ENCODE results near the gene DPP6.

DPP6 gene

DNA sequence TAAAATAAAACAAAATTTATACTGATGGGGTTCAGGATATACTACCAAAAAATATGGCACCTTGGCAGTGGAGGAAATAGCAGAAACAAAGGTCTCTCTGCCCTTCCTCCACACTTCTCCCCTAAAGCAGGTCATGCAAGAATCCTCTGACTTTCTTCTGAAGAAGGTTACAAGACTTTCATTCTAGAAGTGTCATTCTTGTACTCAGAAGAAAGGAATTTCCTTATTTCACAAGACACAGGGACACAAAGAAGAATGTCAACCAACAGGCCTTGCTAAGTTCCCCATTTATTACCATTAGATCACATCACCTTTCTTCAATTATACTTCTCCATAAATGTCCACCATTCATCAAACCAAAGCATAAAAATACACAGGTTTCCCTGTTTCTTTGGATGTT lies 480.6 kb downstream of the DPP6 start:
- DNase-seq (no peak), ATAC-seq (no peak)

DNA sequence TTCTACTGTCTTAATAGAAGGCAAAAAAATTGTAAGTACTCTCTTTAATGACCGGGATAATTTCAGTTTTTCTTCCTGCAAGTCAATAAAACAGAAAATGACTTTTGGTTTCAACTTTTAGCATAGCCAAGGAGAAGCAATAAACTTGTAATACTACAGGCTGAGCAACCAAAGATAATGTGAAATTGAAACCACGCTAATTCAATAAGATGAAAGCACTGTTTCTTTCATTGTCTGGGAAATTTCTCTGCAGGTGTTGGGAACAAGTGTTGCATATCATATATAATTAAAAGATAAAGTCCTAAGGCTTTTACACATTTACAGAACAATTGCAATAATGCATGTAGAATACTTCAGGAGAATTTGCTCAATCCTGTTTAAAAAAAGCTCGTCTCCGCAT lies 488.4 kb downstream of the DPP6 start:
- no peak for ATAC-seq
- no peak for DNase-seq

DNA sequence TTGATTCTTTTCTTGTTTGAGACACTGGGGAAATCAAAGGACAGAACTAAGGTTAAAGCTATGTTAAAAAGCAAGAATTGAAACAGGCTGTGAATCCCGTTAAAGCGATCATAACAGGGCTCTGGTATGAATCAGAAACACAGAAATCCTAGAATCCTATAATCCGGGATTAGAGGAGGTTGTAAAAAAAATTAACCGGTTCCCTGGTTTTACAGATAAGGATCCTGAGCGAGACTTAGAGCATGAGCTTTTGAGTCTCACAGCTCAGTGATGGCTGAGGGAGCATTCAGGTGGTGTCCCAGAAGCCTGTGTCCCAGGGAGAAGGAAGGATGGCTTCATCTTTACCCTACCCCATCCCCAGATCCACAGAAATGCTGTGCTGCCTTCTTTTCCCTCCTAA lies 489.4 kb downstream of the DPP6 start:
- no peak for ATAC-seq
- DNase-seq, result no peak

DNA sequence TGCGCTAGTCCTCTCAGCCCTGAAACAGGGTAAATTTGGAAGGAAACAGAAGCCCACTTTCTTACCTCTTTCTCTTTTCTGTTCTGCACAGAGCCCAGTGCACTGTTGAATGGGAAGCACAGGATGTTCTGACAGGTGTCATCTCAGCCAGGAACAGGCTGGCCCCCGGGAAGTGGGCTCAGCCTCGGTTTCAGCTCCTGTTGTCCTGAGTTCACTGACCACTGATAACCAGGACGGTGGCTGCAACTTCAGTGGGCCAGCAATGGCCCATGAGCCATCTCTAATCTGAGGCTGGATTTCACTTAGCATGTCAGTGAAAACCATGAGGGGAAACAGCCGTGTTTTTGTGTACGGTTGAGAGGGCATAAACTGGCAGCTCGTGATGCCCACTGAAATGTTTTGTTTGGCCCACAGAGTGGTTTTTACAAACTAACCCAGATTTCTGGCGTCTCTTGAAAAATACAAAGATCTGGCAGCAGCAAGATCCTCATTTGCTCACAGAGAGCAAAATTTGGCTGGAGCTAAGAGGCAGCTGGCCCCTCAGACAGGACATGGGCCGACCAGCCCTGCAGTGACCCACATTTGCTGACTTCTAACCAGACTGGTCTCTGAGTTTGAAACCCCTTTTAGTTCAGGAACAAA lies 494.9 kb downstream of the DPP6 start:
- ATAC-seq (no peak), DNase-seq (no peak)

DNA sequence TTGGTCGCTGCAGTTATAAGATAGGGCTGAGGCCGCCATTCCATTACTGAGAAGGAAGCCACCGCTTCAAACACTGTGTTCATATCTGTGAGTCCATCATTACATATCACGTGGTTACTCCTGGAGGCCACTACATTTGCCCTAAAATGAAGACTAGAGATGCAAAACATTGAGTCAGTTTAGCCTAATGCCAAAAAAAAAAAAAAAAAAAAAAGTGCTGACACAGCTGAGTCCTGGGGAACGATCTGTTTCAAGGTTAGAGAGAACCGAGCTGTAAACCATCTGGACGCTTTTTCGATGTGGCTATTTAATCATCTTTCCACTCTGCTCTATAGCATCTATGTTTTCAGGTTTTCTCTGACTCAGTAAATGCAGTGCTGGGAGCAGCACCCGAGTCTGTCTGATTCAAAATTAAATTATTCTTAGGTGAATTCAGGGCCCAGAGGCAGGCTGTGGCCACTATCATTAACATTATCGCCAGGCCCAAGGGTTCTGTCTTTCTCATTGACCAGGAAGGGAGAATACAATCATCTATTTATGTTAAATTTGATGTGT lies 501.6 kb downstream of the DPP6 start:
- DNase-seq (no peak), ATAC-seq (no peak)

DNA sequence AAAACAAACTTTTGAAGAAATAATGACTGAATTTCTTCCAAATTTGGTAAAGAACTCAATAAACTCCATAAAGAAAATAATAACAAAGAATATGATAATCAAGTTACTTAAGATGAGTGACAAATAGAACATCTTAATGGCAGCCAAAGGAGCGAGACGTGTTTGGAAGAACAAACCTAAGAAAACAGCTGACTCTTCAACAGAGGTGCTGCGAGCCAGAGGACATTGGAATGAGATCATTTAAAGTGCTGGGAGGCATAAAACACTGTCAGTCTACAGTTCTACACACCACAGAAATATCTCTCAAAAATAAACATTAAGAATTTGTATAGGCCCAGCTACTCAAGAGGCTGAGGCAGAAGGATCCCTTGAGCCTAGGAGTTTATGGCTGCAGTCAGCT lies 507.3 kb downstream of the DPP6 start:
- no peak for ATAC-seq
- DNase-seq, result no peak

DNA sequence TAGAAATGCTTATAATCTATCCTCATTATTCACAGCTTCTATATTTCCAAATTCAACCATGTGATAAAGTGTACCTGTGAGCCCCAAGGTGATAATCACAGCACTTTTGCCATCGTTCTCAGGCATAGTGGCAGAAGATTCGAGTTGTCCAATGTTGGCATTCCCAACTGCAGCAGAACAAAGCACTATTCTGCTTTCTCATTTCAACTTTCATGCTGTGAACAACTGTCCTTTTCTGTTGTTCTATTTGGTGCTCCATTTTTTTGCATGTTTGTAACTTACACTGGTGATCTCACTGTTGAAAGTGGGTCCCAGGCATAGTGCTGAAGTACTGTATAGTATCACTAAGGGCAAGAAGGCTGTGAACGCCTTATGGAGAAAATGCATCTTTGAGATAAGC lies 512.5 kb downstream of the DPP6 start:
- no peak for ATAC-seq
- no peak for DNase-seq

DNA sequence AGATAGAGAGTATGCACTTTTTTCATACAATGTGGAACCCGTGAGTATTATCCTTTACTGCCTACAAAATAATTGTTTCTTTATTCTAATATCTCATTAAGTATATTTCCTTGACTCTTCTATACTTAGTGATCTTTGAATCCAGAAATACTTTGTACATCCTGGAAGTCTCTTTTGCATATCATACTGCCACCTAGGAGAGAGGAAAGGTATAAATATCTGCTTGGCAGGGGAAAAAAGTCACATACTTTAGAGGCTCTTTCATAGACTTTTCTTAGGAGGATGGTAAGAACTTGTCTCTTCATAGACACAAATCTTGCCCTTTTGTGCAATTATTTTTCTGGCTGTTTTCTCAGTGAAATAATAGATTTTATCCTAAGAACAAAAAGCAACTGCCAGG lies 514.7 kb downstream of the DPP6 start:
- ATAC-seq, result no peak

DNA sequence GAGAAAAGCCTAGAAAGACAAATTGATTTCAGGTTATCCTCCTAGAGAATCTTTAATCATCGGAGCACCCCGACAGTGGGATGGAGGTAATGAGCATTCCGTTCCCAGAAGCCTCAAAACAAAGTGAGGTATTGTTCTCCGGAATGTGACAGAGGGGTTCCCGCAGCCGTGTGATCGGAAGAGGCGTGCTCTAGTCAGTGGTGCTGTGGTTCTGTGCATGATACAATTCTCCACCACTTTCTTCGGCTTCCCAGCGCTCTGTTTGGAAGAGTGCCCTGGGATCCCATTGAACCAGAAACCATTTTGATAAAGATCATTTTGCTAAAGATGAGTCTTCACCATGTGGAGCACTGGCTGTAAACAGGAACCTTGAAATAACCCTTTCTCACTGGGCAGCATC lies 516.1 kb downstream of the DPP6 start:
- no peak for DNase-seq
- ATAC-seq, result no peak

More for the DNA sequence above, 514.7 kb downstream of the DPP6 start:
- DNase-seq, result no peak

DNA sequence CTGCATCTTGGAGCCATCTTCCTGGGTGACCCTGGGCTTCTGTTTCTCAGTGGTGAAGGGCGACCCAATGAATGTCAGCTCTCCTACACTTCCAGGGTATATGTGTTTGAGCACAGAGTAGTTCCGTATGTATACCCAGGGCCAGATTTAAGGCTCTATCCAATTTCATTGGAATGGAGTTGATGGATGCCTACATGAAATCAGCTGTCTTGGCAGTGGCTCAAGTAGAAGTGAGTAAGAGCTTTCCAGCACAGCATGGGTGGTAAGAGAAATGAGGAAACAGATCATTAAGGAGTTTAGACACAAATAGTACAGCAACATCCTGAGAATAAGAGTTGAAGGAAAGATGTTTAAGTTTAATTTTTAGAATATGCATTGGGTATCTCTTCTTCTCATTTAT lies 517.7 kb downstream of the DPP6 start:
- DNase-seq, result no peak
- no peak for ATAC-seq

DNA sequence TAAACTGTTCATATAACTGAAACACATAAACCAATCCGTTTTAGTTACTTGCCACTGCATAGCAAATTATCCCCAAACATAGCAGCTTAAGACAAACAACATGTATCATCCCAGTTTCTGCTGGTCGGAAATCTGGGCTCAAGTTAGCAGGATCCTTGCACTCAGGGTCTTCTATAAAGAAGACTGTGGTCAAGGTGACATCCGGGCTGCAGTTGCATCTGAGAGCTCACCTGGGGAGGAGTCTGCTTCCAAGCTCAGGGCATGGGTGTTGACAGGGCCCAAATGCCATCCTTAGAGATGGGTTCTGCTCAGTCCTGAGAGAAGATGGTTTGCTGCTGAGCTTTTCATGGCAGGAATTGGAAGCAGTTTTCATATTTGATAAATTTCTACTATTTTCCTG lies 519.6 kb downstream of the DPP6 start:
- DNase-seq, result no peak
- no peak for ATAC-seq

DNA sequence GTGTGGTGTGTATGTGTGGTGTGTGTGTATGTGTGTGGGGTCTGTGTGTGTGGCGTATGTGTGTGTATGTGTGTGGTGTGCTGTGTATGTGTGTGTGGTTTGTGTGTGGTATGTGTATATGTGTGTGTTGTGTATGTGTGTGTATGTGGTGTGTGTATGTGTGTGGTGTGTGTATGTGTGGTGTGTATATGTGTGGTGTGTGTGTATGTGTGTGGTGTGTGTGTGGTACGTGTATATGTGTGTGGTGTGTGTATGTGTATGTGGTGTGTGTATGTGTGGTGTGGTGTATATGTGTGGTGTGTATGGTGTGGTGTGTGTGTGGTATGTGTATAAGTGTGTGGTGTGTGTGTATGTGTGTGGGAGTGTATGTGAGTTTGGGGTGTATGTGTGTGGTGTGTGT lies 522.0 kb downstream of the DPP6 start:
- no peak for ATAC-seq

DNA sequence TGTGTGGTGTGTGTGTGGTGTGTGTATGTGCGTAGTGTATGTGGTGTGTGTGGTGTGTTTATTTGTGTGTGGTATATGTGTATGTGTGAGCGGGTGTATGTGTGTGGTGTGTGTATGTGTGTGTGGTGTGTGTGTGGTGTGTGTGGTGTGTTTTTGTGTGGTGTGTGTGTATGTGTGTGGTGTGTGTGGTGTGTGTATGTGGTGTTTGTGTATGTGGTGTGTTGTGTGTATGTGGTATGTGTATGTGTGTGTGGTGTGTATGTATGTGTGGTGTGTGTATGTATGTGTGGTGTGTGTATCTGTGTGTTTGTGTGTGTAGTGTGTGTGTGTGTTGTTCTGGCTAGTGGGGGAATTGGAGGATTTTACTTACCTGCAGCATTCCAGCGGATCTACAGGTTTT lies 523.3 kb downstream of the DPP6 start:
- ATAC-seq, result no peak
- no peak for DNase-seq

More for the DNA sequence above, 522.0 kb downstream of the DPP6 start:
- DNase-seq, result no peak

DNA sequence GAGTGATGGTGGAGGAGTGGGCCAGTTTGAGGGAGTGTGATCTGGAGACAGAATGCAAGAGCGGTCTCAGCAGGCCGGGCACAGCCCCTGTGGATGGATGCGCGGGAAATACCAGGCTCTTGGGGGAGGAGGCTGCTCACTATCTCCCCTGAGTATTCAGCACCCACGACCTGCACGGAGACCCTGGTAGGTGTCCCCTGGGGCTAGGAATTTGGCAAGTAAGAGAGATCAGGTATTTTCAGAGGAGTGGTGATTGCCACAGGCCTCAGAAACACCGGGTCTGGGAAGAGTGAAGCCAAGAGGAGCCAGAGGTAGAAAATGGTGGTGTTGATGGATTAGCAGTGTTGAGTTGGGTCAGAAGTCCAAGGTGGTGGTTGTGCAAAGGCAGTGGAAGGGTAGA lies 524.4 kb downstream of the DPP6 start:
- ATAC-seq, result no peak
- DNase-seq, result no peak

DNA sequence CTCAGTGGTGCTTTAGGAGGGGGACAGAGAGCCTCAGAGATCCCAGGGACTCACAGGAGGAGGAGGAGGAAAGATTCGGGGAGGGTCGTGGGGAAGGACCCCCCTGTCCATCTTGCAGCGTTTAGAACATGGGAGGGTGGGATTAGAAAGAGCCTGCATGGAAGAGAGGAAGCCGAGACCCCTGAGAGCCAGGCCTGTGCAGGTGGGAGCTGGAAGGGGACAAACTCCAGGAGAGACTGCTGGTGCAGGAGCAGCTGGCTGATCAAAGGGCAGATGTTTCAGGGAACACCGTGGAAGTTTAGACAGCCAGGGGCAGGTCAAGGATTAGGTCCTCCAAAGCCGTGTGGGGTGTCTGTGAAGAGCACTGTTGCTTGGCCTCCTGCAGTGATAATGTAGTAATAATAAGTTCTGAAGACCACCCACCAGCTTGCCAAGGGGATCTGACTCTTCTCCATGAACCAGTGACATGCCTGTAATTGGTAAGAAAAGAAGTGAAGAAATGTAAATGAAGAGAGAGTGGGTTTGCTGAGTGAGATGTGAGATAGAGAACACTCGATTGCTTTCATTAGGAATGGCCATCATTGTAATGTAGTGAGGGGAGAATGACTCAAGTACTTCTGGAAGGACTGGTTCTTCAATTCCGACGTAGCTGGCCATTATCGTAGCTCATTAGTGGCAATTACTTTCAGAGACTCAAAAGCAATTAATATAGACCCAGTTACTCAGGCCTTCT lies 525.1 kb downstream of the DPP6 start:
- ATAC-seq, result no peak
- DNase-seq, result no peak

DNA sequence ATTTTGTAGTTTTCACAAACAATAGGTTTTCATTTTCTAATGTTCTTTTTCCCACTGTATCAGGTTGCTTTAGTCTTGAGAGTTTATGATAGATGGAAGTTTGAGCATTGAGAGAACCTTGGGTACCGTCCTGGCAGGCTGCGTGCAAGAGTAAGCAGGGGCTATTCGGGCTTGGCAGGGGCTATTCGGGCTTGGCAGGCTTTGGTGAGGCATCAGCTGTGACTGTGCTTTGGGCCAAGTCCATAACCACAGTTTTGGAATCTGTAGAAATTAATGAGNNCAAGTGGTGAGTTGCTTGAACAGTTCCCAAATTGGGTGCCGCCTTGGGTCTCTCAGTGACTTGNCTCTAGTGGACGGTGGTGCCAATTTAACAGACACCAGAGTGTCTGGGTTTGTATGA lies 526.1 kb downstream of the DPP6 start:
- DNase-seq (no peak), ATAC-seq (no peak)

DNA sequence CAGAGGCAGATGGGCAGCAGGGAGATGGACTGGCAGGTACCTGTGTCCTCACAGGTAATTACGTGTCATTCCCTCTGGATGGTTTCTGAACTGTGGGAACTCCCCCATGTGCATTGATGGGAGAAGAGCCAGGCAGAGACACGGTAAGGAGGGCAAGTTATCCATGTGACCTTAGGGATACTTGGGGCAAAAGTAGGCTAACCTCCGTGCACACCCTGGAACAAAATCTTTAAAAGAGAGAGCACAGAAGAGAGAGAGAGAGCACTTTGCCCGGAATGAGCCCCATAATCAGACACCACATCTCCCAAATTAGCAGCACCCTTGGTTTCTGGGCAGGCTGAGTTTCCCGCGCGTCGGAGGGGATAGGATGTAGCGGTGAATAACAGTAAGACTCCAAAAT lies 527.5 kb downstream of the DPP6 start:
- ATAC-seq (no peak), DNase-seq (no peak)

DNA sequence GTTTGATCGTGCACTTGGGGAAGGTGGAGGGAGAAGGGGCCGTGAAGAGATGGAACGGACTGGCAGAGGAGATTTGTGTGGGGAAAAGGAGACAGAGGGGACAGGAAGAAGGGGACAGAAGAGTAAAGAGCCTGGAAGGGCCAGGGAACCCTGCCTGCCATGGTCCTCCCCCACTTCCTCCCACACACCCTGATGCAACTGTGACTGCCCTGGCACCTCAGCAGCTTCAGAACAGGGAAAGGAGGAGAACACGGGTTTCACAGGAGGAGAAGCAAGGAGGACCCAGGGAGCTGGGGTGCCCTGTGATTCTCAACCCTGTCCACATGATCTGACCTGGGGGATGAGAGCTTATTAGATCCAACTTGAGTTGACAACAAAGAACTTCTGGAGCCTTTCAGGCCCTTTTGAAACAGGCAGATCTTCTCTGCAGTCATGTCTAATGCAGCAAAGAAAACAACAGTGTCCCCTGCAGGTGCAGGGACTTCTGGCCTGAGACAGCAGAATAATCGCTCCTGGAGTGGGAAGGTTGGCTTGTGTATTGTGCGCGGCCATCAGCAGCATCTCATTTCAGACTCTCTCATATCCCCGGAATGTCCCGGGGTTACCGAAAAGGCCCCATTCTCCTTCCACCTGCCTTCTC lies 529.2 kb downstream of the DPP6 start:
- DNase-seq, result no peak
- ATAC-seq, result no peak

DNA sequence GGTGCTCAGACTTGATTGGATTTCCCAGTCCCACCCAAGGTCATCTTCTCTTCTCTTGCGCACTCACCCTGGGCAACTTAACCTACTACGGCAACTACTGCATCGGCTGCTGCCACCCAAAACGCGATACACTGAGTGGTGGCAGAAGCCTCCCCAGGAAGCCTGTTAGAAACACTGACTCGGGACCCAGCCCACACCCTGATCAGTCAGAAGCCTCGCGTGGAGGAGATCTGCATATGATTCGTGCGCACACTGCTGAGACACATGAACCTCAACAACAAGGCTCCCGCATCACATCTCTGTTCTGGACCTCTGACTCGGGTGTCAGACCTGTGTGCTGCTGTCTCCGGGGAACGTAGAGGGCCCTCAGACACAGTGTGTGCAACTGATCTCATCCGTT lies 531.3 kb downstream of the DPP6 start:
- ATAC-seq, result no peak
- no peak for DNase-seq

DNA sequence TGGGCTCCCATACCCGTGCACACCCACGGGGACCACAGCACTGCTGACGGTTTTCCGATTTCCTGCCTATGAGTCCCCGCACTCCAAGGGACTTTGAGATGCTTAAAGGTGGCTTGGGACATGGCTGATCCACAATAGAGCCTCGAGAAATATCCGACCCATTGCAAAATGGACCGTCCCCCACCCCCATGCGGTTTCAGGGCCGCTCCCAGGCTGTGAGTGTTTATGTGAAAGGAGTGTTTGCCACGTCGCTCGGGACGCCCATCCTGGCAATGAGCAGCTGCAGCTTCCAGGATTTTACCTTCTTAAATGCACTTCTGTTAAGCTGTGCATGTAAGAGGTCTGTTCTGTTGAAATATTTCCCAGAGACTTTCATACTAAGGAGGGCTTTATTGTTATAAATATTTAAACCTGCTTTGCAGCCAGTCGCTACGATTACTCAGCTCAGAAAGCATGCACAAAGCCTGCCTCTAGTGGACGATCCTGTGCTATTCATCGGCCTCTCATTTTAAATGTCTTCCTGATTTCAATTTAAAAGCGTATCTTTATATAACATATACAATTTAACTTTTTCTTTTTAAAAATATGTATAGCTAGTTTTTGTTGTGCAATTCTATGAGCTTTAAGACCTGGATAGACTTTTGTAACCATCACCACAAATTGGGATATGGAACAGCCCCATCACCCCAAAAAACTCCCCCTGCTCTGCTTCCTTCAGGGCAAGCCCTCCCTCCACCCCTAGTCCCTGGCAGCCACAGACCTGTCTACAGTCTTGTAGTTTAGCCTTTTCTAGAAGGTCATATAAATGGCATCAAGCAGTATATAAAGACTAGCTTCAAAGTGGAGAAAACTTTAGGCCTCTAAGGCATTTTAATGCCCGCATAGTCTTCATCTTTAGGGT lies 532.4 kb downstream of the DPP6 start:
- ATAC-seq, result no peak
- DNase-seq, result no peak

DNA sequence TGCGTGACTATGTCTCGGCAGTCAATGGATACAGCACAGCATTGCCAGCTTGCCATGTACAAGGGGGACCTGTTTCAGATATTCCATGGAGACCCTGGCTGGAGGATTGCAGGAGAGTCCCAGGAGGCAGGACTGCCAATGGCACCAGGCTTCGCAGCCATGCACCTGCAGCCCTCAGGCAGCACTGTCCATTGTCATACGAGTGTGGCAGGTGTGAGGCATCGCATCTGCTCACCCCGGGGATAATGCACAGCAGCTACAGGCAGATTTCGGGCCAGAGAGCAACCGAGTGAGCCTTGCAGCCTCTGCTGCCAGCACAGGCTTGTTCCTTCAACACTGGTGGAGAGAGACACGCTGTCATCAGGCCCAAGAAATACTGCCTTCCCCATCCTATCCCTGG lies 535.6 kb downstream of the DPP6 start:
- DNase-seq (no peak), ATAC-seq (no peak)

DNA sequence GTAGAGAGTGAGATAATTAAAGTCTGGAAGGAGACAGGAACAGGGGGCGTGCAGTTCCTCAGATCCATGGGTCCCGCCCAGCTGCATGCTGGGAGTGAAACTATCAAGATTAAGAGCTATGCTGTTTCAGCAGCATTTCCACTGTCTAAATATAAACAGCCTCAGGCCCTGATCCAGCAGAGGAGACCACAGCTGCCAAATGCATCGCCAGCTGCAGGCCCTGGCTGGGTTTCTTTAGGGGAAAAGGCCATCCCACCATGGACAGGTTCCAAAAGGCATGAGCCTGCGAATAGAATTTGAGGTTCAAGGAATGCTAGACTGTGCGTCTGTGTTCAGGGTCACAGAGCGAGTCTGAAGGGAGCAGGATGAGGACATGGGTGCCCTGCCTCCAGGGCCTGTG lies 539.3 kb downstream of the DPP6 start:
- ATAC-seq (no peak), DNase-seq (no peak)

Data from stimulated activated naive CD8-positive, alpha-beta T cell treated with anti-CD3 and anti-CD28 coated beads, Interleukin-15, Interleukin-2, amounts not matched to agents 100 U/mL and 50 U/mL, for 24 hours (primary cell).